Lung (tissue), 12 donors: ENCODE data around the gene RPL35A. TPM values are rescaled to one million over a fixed set of nuclear protein-coding genes. Genes with fewer than 3 reads are reported as not detected.
"Not testable (repeated sequence)": the region's sequence is repeated elsewhere in the genome, so short reads cannot be mapped to it uniquely, and the experiment has no call there.

Source experiments
- ATAC-seq: fragments of 200-7000 bp; cut with Tn5 transposase; one replicate; pipeline ENCODE4 v1.9.1; 2020; ENCODE audit warnings: moderate number of reproducible peaks; ENCODE audit not compliant: insufficient read depth, low FRiP score
- DNase-seq, 3 donors: peaks; one replicate each; pipeline ENCODE4 v3.0.0-alpha.2; 2013 to 2017
- H3K27ac ChIP-seq, 2 donors: one replicate each; pipeline ENCODE4 v1.5.1; 2013; ENCODE audit warnings: mild to moderate bottlenecking in 2 of 2, moderate library complexity in 2 of 2, control low read depth in 1 of 2, inconsistent platforms in 1 of 2, low read depth in 1 of 2, low read length in 1 of 2
- H3K27me3 ChIP-seq, 3 donors: one replicate each; pipeline ENCODE4 v1.5.1; 2013; ENCODE audit warnings: low read length in 2 of 3; ENCODE audit not compliant: control insufficient read depth in 3 of 3, insufficient read depth in 3 of 3
- H3K36me3 ChIP-seq, 4 donors: one replicate each; pipeline ENCODE4 v1.5.1; 2013; ENCODE audit warnings: low read length in 4 of 4, mild to moderate bottlenecking in 1 of 4, moderate library complexity in 1 of 4; ENCODE audit not compliant: control insufficient read depth in 4 of 4, insufficient read depth in 4 of 4
- H3K4me1 ChIP-seq, 5 donors: one replicate each; pipeline ENCODE4 v1.5.1; 2013; ENCODE audit warnings: low read length in 5 of 5, mild to moderate bottlenecking in 2 of 5, moderate library complexity in 1 of 5; ENCODE audit not compliant: control insufficient read depth in 5 of 5, insufficient read depth in 5 of 5
- H3K4me3 ChIP-seq: one replicate; pipeline ENCODE4 v1.5.1; 2013; ENCODE audit warnings: mild to moderate bottlenecking, control low read depth, moderate library complexity
- H3K9ac ChIP-seq, 2 donors: one replicate each; pipeline ENCODE4 v1.5.1; 2013; ENCODE audit warnings: low read length in 2 of 2, control low read depth in 1 of 2; ENCODE audit not compliant: insufficient read depth in 1 of 2
- H3K9me3 ChIP-seq, 4 donors: one replicate each; pipeline ENCODE4 v1.5.1; 2013; ENCODE audit warnings: low read length in 3 of 4, mild to moderate bottlenecking in 1 of 4, moderate library complexity in 1 of 4; ENCODE audit not compliant: control insufficient read depth in 4 of 4, insufficient read depth in 3 of 4
- WGBS, 2 donors: extraction: QIAGEN DNeasy Blood & Tissue Kit; methylation state at CpG; one replicate each; pipeline ENCODE4 v1.1.7; 2013; 5-methylcytosine and 5-hydroxymethylcytosine counted together
- polyA plus RNA-seq, 2 donors: library from polyadenylated mRNA; stranded (reverse); fragments of 200-250 nt; gene quantifications; one replicate each; pipeline ENCODE4 v1.2.1, GENCODE V29; 2013
- total RNA-seq, 2 donors: library from RNA; depleted of rRNA in 1 of 2; stranded (reverse); fragments of >200 nt in 1 of 2; gene quantifications; one replicate each; pipeline ENCODE4 v1.2.1, GENCODE V29; 2014 to 2021
- TF ChIP-seq, protein P1 (sequence below): IDR thresholded peaks from 2 replicates; pipeline ENCODE4 v1.5.1; 2012; ENCODE audit warnings: mild to moderate bottlenecking; ENCODE audit errors: control extremely low read depth, extremely low read depth
- donor health status: control.
- donor health status: control.
- donor health status: Bipolar disorder and iron deficiency.
- donor health status: healthy.
- donor health status: DM: yes; HTN: yes; CAD: no.

RPL35A gene
- total and polyA plus RNA-seq, 4 donors, result 678 to 2,048 (median 936) TPM

DNA sequence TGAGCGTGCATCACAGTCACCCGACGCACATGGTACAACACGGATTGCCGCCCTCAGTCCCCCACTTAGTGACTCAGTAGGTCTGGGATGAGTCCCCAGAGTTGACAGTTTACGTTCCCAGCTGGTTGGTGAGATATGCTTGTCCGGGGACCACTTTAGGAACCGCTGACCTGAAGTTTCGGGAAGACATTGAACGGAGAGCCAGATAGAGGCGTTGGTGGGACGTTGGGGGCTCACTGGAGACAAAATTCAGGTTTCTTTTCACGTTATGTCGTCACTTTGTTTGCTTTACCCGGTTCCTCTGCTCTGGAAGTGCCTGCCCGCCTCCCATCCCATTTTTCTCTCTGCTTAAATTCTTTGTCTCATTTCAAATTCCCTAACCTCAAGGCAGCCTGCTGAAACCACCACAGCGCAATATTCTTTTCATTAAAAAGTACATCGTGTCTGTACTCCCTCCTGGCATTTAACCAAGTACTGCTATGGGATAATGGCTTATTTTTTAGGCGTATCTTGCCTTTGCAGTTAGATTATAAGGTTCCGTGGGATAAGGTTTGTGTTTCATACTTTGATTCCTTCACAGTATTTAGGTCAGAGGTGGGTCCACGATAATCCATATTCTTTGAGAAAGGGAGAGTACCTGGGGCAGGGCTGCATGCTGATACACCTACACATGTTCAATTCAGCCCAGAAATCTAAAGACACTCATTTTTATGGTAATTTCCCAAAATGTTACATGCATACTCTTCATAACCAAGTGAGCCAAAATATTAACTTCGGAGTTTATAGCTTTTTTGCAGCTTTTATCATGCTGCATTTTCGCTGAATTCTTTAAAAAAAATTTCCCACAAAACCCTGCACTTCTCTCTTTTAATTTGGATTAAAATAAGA is 10.9 kb downstream of the RPL35A start:
- peaks cover 0 to 4% (median 3%) of the 10 kb centered on the region in 4 donors for H3K36me3 ChIP-seq
- DNase-seq, result peak in 2 of 3 donors; percentile 37 to 74
- H3K4me1 ChIP-seq, result peaks cover 2 to 22% (median 4%) of the 10 kb centered on the region in 5 donors
- TF ChIP-seq, protein P1, sequence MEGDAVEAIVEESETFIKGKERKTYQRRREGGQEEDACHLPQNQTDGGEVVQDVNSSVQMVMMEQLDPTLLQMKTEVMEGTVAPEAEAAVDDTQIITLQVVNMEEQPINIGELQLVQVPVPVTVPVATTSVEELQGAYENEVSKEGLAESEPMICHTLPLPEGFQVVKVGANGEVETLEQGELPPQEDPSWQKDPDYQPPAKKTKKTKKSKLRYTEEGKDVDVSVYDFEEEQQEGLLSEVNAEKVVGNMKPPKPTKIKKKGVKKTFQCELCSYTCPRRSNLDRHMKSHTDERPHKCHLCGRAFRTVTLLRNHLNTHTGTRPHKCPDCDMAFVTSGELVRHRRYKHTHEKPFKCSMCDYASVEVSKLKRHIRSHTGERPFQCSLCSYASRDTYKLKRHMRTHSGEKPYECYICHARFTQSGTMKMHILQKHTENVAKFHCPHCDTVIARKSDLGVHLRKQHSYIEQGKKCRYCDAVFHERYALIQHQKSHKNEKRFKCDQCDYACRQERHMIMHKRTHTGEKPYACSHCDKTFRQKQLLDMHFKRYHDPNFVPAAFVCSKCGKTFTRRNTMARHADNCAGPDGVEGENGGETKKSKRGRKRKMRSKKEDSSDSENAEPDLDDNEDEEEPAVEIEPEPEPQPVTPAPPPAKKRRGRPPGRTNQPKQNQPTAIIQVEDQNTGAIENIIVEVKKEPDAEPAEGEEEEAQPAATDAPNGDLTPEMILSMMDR, result no peak
- peak overlapping the region; percentile 91 for H3K27ac ChIP-seq
- WGBS, 2 donors, result 11 to 14% methylated on average over 23 of the region's 23 CpGs
- H3K27me3 ChIP-seq, result no peaks in the 10 kb centered on the region
- peak overlapping the region; percentile 46 to 84 for H3K9ac ChIP-seq
- ATAC-seq, result no peak
- no peaks in the 10 kb centered on the region for H3K9me3 ChIP-seq
- peak overlapping the region; percentile 75 for H3K4me3 ChIP-seq

DNA sequence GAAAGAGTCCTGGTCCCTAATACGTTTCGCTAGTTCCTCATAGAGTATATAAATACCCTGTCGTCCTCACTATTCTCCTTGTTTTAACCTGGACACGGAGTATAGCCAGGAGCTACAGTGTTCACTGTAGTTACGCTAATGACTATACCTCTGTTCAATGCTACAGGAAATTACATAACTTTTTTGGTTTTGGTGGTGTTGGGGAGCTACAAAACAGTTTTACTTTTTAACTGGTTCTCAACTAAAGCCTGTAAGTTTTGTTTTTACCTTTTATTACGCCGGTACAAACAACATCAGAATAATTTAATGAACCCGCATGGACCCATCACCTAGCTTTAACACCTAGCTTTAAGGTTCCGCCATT is 11.6 kb downstream of the RPL35A start:
- Histone ChIP-seq H3K4me1 (peaks cover 2 to 22% (median 4%) of the 10 kb centered on the region in 5 donors), H3K9ac (peak overlapping the region in 1 of 2 donors; percentile 84), H3K27me3 (no peaks in the 10 kb centered on the region), H3K36me3 (peaks cover 0 to 3% (median under 1%) of the 10 kb centered on the region in 4 donors), H3K4me3 (no peak overlapping the region), H3K27ac (no peak overlapping the region), H3K9me3 (no peaks in the 10 kb centered on the region)
- DNase-seq, result no peak
- 43 to 69% methylated on average over 9 of the region's 9 CpGs for WGBS, 2 donors
- no peak for ATAC-seq
- TF ChIP-seq, protein P1, result no peak

DNA sequence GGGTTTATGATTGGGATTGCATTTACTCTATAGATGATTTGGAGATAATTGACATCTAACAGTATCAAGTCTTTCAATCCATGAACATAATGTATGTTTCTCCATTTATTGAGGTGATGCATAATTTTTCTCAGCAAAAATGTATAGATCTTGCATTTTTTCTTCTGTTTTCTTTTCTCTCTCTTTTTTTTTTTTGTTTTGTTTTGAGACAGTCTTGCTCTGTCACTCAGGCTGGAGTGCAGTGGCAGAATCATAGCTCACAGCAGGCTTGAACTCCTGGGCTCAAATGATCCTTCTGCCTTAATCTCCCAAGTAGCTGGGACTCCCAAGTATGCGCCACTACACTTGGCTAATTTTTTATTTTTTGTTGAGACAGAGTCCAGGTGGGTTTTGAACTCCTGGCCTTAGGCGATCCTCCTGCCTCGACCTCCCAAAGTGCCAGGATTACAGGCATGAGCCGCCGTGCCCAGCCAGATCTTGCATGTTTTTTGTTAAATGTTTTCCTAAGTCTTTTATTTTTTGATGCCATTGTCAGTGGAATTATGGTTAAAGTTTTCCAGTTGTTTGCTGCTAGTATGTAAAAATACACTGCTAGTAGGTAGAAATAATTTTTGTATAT is 13.1 kb downstream of the RPL35A start:
- WGBS, 2 donors, result 96 to 98% methylated on average over 5 of the region's 5 CpGs
- no peak overlapping the region for H3K9ac ChIP-seq
- H3K4me1 ChIP-seq, result peaks cover 2 to 14% (median 4%) of the 10 kb centered on the region in 5 donors
- H3K9me3 ChIP-seq, result no peaks in the 10 kb centered on the region
- ATAC-seq, result no peak
- TF ChIP-seq, protein P1, result no peak
- no peak for DNase-seq
- H3K27me3 ChIP-seq, result no peaks in the 10 kb centered on the region
- H3K36me3 ChIP-seq, result no peaks in the 10 kb centered on the region
- no peak overlapping the region for H3K27ac ChIP-seq
- H3K4me3 ChIP-seq, result no peak overlapping the region

DNA sequence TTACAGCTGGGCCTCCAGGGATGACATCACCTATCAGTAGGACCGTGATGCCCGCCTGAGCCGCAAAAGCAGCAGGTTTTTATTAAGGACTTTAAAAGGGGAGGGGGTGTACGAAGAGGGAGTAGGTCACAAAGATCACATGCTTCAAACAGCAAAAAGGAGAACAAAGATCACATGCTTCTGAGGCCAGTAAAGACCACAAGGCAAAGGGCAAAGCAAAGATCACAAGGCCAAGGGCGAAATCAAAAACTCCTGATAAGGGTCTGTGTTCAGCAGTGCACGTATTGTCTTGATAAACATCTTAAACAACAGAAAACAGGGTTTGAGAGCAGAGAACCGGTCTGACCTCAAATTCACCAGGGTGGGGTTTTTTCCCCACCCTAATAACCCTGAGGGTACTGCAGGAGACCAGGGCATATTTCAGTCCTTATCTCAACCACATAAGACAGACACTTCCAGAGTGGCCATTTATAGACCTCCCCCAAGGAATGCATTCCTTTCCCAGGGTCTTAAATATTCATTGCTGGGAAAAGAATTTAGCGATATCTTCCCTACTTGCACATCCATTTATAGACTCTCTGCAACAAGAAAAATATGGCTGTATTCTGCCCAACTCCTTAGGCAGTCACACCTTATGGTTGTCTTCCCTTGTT is 17.5 kb downstream of the RPL35A start:
- H3K27me3 ChIP-seq, H3K9ac ChIP-seq, H3K9me3 ChIP-seq, DNase-seq, H3K36me3 ChIP-seq, H3K4me1 ChIP-seq, ATAC-seq, H3K27ac ChIP-seq, H3K4me3 ChIP-seq: not testable (repeated sequence)
- WGBS, 2 donors, result 94 to 96% methylated on average over 8 of the region's 8 CpGs
